Spleen (tissue), 11 donors: ENCODE results near the gene RYR1. TPM values are rescaled to one million over a fixed set of nuclear protein-coding genes. Genes with fewer than 3 reads are reported as not detected.
"Not testable (repeated sequence)": the region's sequence is repeated elsewhere in the genome, so short reads cannot be mapped to it uniquely, and the experiment has no call there.

Experiments used
- DNase-seq: peaks from one replicate; pipeline ENCODE4 v3.0.0-alpha.2; 2020
- H3K27ac ChIP-seq, 8 donors: fragments of 200-600 bp; sonication (generic) in 7 of 8; 1 replicate in 4 of 8; 2 replicates in 4 of 8; pipeline versions ENCODE4 v1.5.0 to v1.8.0; 2016 to 2021; ENCODE audit warnings: inconsistent platforms in 4 of 8, mild to moderate bottlenecking in 4 of 8, moderate library complexity in 1 of 8
- H3K27me3 ChIP-seq, 7 donors: fragments of 200-600 bp; sonication (generic) in 6 of 7; replicated peaks in 1 of 7; 1 replicate in 4 of 7; 2 replicates in 3 of 7; pipeline versions ENCODE4 v1.5.0 to v1.8.0; 2016 to 2021; ENCODE audit warnings: inconsistent platforms in 3 of 7, mild to moderate bottlenecking in 1 of 7
- H3K36me3 ChIP-seq, 6 donors: fragments of 200-600 bp; sonication (generic) in 5 of 6; 1 replicate in 4 of 6; 2 replicates in 2 of 6; pipeline versions ENCODE4 v1.5.0 to v1.8.0; 2016 to 2021; ENCODE audit warnings: inconsistent platforms in 2 of 6
- H3K4me1 ChIP-seq, 6 donors: fragments of 200-600 bp; sonication (generic) in 5 of 6; 1 replicate in 3 of 6; 2 replicates in 3 of 6; pipeline versions ENCODE4 v1.5.0 to v1.8.0; 2016 to 2021; ENCODE audit warnings: inconsistent platforms in 3 of 6
- H3K4me3 ChIP-seq, 8 donors: fragments of 200-600 bp; sonication (generic) in 7 of 8; 1 replicate in 4 of 8; 2 replicates in 4 of 8; pipeline versions ENCODE4 v1.5.0 to v1.8.0; 2016 to 2021; ENCODE audit warnings: inconsistent platforms in 4 of 8, mild to moderate bottlenecking in 4 of 8, moderate library complexity in 2 of 8
- H3K9me3 ChIP-seq, 8 donors: fragments of 200-600 bp; sonication (generic) in 7 of 8; 1 replicate in 4 of 8; 2 replicates in 4 of 8; pipeline versions ENCODE4 v1.5.0 to v1.8.0; 2016 to 2021; ENCODE audit warnings: inconsistent platforms in 4 of 8
- CTCF ChIP-seq, 11 experiments: fragments of 200-600 bp in 7 of 11; fragments of 450-650 bp in 4 of 11; sonication (generic) in 4 of 11; IDR thresholded peaks in 8 of 11; conservative IDR thresholded peaks in 3 of 11; 1 replicate in 7 of 11; 2 replicates in 4 of 11; pipeline versions ENCODE4 v1.4.0 to v1.8.0; 2016 to 2021; ENCODE audit warnings: antibody characterized with exemption in 11 of 11, inconsistent platforms in 4 of 11, mild to moderate bottlenecking in 1 of 11
- POLR2A ChIP-seq, 3 donors: fragments of 450-650 bp; IDR thresholded peaks; one replicate each; pipeline ENCODE4 v1.5.1; 2017; ENCODE audit warnings: antibody characterized with exemption in 3 of 3, mild to moderate bottlenecking in 1 of 3
- POLR2AphosphoS5 ChIP-seq, 3 donors: sonication (generic); formaldehyde crosslinking; IDR thresholded peaks; one replicate each; pipeline ENCODE4 v1.5.1; 2017; ENCODE audit warnings: antibody characterized with exemption in 3 of 3
- WGBS, 5 donors: extraction: QIAGEN DNeasy Blood & Tissue Kit in 3 of 5; methylation state at CpG; one replicate each; pipeline versions ENCODE4 v1.1.5 to v1.1.7; 2013 to 2018; 5-methylcytosine and 5-hydroxymethylcytosine counted together
- intact Hi-C: fragments of 100-400 bp; cut with DNase I; formaldehyde crosslinking; loops from one replicate; pipeline ENCODE4 v1.15.0; 2023; ENCODE audit warnings: low total_unique reads
- polyA plus RNA-seq, 3 donors: library from polyadenylated mRNA; stranded (reverse); fragments of 200-250 nt; gene quantifications; one replicate each; pipeline ENCODE4 v1.2.1, GENCODE V29; 2013
- total RNA-seq, 7 donors: library from RNA; depleted of rRNA in 3 of 7; stranded (reverse); fragments of >200 nt in 3 of 7; fragmentation: NEBNext Ultra II Directional in 4 of 7; extraction: Animal tissue kit (Norgen Biotek cat#: 25700) in 4 of 7; gene quantifications; one replicate each; pipeline versions ENCODE4 v1.1.0 to v1.2.1, GENCODE V29; 2016 to 2021
- donor health status: healthy with polysubstance abuse.
- donor health status: DM: no; HTN: no; CAD: no; lungs with moderate emphysema.
- donor health status: DM: no; HTN: no; CAD: no.
- donor health status: Bipolar disorder and iron deficiency.
- donor health status: healthy.
- donor health status: DM: no; HTN: no; CAD: no.
- donor health status: DM: yes; HTN: yes; CAD: no.

RYR1 gene
- total and polyA plus RNA-seq, 10 donors: 0.32 to 3.2 (median 1.3) TPM

GRCh38 chr19:38509027-38509426 is 75.5 kb downstream of the RYR1 start:
- peaks cover 0 to 28% (median 0%) of the 10 kb centered on the region in 7 donors for H3K27me3 ChIP-seq
- H3K4me3 ChIP-seq: no peak overlapping the region
- H3K9me3 ChIP-seq: no peaks in the 10 kb centered on the region
- peaks cover 0 to 4% (median 0%) of the 10 kb centered on the region in 6 donors for H3K4me1 ChIP-seq
- H3K36me3 ChIP-seq: no peaks in the 10 kb centered on the region
- 88 to 100% (median 97%) methylated on average over 2 of the region's 2 CpGs for WGBS, 5 donors
- intact Hi-C loops: no loop called here
- no peak for DNase-seq
- H3K27ac ChIP-seq: no peak overlapping the region
- no peak for TF ChIP-seq POLR2A (IDR thresholded peaks at IDR 0.05)
- TF ChIP-seq CTCF (IDR thresholded peaks at IDR 0.05 in 8 of 11, conservative IDR thresholded peaks at IDR 0.05 in 3 of 11): no peak
- no peak for TF ChIP-seq POLR2AphosphoS5 (IDR thresholded peaks at IDR 0.05)

GRCh38 chr19:38511074-38511708 is 77.7 kb downstream of the RYR1 start:
- TF ChIP-seq POLR2AphosphoS5 (IDR thresholded peaks at IDR 0.05) (no peak), POLR2A (IDR thresholded peaks at IDR 0.05) (no peak), CTCF (IDR thresholded peaks at IDR 0.05 in 8 of 11, conservative IDR thresholded peaks at IDR 0.05 in 3 of 11) (no peak)
- Histone ChIP-seq H3K27ac (no peak overlapping the region), H3K36me3 (no peaks in the 10 kb centered on the region), H3K4me3 (no peak overlapping the region), H3K9me3 (no peaks in the 10 kb centered on the region), H3K27me3 (peaks cover 0 to 44% (median 0%) of the 10 kb centered on the region in 7 donors), H3K4me1 (peaks cover 0 to 13% (median 10%) of the 10 kb centered on the region in 6 donors)
- intact Hi-C loops: loop anchor here (10.0 kb wide), 1 partner anchor 124 kb away; no protein-coding TSS in a partner anchor
- 68 to 88% (median 83%) methylated on average over 10 of the region's 10 CpGs for WGBS, 5 donors
- DNase-seq: no peak

- TF ChIP-seq POLR2A (IDR thresholded peaks at IDR 0.05): no peak
- no peak overlapping the region for H3K27ac ChIP-seq
- DNase-seq: no peak
- H3K9me3 ChIP-seq: no peaks in the 10 kb centered on the region
- H3K36me3 ChIP-seq: no peaks in the 10 kb centered on the region
- H3K27me3 ChIP-seq: peaks cover 0 to 43% (median 0%) of the 10 kb centered on the region in 7 donors
- peaks cover 0 to 13% (median 9%) of the 10 kb centered on the region in 6 donors for H3K4me1 ChIP-seq
- 87 to 95% (median 92%) methylated on average over 14 to 19 of the region's 19 CpGs for WGBS, 5 donors
- no peak overlapping the region for H3K4me3 ChIP-seq
- intact Hi-C loops: loop anchor here (10.0 kb wide), 1 partner anchor 123 kb away; no protein-coding TSS in a partner anchor
Measured at GRCh38 chr19:38512277-38512676, 78.8 kb downstream of the RYR1 start.

- H3K27ac ChIP-seq, DNase-seq, H3K36me3 ChIP-seq, H3K4me3 ChIP-seq, H3K9me3 ChIP-seq: not testable (repeated sequence)
- H3K4me1 ChIP-seq: peaks cover 0 to 13% (median 9%) of the 10 kb centered on the region in 6 donors
- intact Hi-C loops: loop anchor here (10.0 kb wide), 1 partner anchor 122 kb away; no protein-coding TSS in a partner anchor
- WGBS, 5 donors: 75 to 93% (median 87%) methylated on average over 6 of the region's 6 CpGs
- peaks cover 0 to 40% (median 0%) of the 10 kb centered on the region in 7 donors for H3K27me3 ChIP-seq
Measured at GRCh38 chr19:38513156-38513555, 79.7 kb downstream of the RYR1 start.

- no peak overlapping the region for H3K27ac ChIP-seq
- H3K36me3 ChIP-seq: no peaks in the 10 kb centered on the region
- intact Hi-C loops: loop anchor here (10.0 kb wide), 1 partner anchor 121 kb away; no protein-coding TSS in a partner anchor
- H3K27me3 ChIP-seq: peaks cover 0 to 36% (median 0%) of the 10 kb centered on the region in 7 donors
- WGBS, 5 donors: 57 to 65% (median 61%) methylated on average over 3 of the region's 3 CpGs
- no peak for TF ChIP-seq POLR2A (IDR thresholded peaks at IDR 0.05)
- no peak for TF ChIP-seq POLR2AphosphoS5 (IDR thresholded peaks at IDR 0.05)
- no peak for TF ChIP-seq CTCF (IDR thresholded peaks at IDR 0.05 in 8 of 11, conservative IDR thresholded peaks at IDR 0.05 in 3 of 11)
- H3K4me1 ChIP-seq: peaks cover 0 to 13% (median 9%) of the 10 kb centered on the region in 6 donors
- no peak overlapping the region for H3K4me3 ChIP-seq
- no peak for DNase-seq
- H3K9me3 ChIP-seq: no peaks in the 10 kb centered on the region
Measured at GRCh38 chr19:38513762-38514167, 80.3 kb downstream of the RYR1 start.
